Pons (tissue), 1 donor: Measurements from ENCODE around the gene DYNC2LI1.

Experiments used
- DNase-seq: peaks from one replicate; pipeline ENCODE4 v3.0.0-alpha.2; 2016; ENCODE audit warnings: low spot score

The DYNC2LI1 gene

GRCh38 chr2:43763091-43763490 lies 10.7 kb upstream of the DYNC2LI1 start:
- no peak for DNase-seq

GRCh38 chr2:43764086-43764705 lies 9.6 kb upstream of the DYNC2LI1 start:
- no peak for DNase-seq

GRCh38 chr2:43766006-43766405 lies 7.8 kb upstream of the DYNC2LI1 start:
- no peak for DNase-seq

GRCh38 chr2:43774617-43775016 lies 778 bp downstream of the DYNC2LI1 start:
- DNase-seq: no peak

GRCh38 chr2:43776324-43776723 lies 2.5 kb downstream of the DYNC2LI1 start:
- no peak for DNase-seq

GRCh38 chr2:43777306-43777926 lies 3.6 kb downstream of the DYNC2LI1 start:
- DNase-seq: no peak

- no peak for DNase-seq
Observed at GRCh38 chr2:43778233-43778632, 4.4 kb downstream of the DYNC2LI1 start.

- no peak for DNase-seq
Observed at GRCh38 chr2:43787895-43788294, 14.1 kb downstream of the DYNC2LI1 start.

- no peak for DNase-seq
Observed at GRCh38 chr2:43788646-43789045, 14.8 kb downstream of the DYNC2LI1 start.

- no peak for DNase-seq
Observed at GRCh38 chr2:43790147-43790546, 16.3 kb downstream of the DYNC2LI1 start.

- DNase-seq: no peak
Observed at GRCh38 chr2:43791035-43791765, 17.4 kb downstream of the DYNC2LI1 start.

GRCh38 chr2:43792653-43793052 lies 18.8 kb downstream of the DYNC2LI1 start:
- no peak for DNase-seq

- no peak for DNase-seq
Observed at GRCh38 chr2:43794956-43795355, 21.1 kb downstream of the DYNC2LI1 start.

GRCh38 chr2:43796206-43796605 lies 22.4 kb downstream of the DYNC2LI1 start:
- no peak for DNase-seq

GRCh38 chr2:43798300-43798699 lies 24.5 kb downstream of the DYNC2LI1 start:
- DNase-seq: no peak

GRCh38 chr2:43800894-43801293 lies 27.1 kb downstream of the DYNC2LI1 start:
- no peak for DNase-seq

- DNase-seq: no peak
Observed at GRCh38 chr2:43802135-43802534, 28.3 kb downstream of the DYNC2LI1 start.

GRCh38 chr2:43803113-43803512 lies 29.3 kb downstream of the DYNC2LI1 start:
- no peak for DNase-seq

GRCh38 chr2:43806719-43807031 lies 32.8 kb downstream of the DYNC2LI1 start:
- DNase-seq: no peak

GRCh38 chr2:43810452-43810851 lies 36.6 kb downstream of the DYNC2LI1 start:
- DNase-seq: no peak

- DNase-seq: no peak
Observed at GRCh38 chr2:43810888-43811287, 37.0 kb downstream of the DYNC2LI1 start.

- DNase-seq: no peak
Observed at GRCh38 chr2:43812006-43812405, 38.2 kb downstream of the DYNC2LI1 start.

GRCh38 chr2:43812947-43813346 lies 39.1 kb downstream of the DYNC2LI1 start:
- no peak for DNase-seq

- DNase-seq: no peak
Observed at GRCh38 chr2:43814711-43815110, 40.9 kb downstream of the DYNC2LI1 start.
